Measurements from ENCODE around the gene POLD3.

The POLD3 gene, protein sequence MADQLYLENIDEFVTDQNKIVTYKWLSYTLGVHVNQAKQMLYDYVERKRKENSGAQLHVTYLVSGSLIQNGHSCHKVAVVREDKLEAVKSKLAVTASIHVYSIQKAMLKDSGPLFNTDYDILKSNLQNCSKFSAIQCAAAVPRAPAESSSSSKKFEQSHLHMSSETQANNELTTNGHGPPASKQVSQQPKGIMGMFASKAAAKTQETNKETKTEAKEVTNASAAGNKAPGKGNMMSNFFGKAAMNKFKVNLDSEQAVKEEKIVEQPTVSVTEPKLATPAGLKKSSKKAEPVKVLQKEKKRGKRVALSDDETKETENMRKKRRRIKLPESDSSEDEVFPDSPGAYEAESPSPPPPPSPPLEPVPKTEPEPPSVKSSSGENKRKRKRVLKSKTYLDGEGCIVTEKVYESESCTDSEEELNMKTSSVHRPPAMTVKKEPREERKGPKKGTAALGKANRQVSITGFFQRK

DNA sequence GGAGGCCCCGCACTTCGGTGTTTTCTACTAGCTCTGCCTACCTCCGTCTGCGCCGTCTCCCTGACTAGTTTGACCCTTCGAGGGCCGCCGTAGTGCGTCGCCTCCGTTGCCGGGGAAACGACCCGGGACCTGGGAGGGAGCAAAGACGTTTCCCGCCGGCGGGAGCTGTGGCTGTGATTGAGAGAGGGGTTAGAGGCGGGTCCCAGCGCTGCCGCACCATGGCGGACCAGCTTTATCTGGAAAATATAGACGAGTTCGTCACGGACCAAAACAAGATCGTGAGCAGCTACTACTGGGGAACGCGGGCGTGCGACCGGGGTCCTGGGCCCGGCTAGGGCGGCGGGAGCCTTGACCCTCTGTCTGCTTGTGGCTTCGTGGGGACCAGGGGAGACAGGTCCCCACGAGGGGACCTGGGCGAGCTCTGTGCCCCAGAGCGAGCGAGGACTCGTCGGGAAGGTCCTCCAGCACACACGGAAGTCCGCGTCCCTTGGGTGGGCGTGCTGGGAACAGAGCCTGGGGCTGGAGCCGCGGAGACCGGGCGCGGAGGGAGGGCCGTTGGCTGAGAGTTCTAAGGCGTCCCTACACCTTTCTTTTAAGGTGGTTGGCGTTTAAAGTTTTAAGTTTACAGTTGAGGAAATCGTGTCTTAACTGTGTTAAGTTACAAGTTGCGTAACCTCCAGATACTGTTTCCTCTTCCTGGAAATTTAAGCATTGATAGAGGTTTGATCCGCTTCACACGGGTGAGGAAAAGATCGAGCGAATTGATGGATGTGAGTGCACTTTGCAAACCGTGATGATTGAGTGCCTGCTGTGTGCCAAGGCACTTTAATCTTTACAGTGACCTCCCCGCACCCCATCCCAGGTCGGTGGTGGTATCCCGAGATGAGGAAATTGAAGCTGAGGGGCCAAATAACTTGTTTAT is at the start of gene POLD3:
Gene POLD3, plus strand, starts transcription at position 142 of the 922 bp plus-strand sequence. Its CDS starts 77 bp downstream, at position 219.
- TF ChIP-seq, protein P1, sequence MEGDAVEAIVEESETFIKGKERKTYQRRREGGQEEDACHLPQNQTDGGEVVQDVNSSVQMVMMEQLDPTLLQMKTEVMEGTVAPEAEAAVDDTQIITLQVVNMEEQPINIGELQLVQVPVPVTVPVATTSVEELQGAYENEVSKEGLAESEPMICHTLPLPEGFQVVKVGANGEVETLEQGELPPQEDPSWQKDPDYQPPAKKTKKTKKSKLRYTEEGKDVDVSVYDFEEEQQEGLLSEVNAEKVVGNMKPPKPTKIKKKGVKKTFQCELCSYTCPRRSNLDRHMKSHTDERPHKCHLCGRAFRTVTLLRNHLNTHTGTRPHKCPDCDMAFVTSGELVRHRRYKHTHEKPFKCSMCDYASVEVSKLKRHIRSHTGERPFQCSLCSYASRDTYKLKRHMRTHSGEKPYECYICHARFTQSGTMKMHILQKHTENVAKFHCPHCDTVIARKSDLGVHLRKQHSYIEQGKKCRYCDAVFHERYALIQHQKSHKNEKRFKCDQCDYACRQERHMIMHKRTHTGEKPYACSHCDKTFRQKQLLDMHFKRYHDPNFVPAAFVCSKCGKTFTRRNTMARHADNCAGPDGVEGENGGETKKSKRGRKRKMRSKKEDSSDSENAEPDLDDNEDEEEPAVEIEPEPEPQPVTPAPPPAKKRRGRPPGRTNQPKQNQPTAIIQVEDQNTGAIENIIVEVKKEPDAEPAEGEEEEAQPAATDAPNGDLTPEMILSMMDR (conservative IDR thresholded peaks at IDR 0.05; ENCODE audit: low read length), result no peak
- H3K4me3 ChIP-seq (ENCODE audit: low read length), result peak within 1 kb of the TSS; percentile 96
- peak; percentile 79 for DNase-seq (ENCODE audit: low read depth)

DNA sequence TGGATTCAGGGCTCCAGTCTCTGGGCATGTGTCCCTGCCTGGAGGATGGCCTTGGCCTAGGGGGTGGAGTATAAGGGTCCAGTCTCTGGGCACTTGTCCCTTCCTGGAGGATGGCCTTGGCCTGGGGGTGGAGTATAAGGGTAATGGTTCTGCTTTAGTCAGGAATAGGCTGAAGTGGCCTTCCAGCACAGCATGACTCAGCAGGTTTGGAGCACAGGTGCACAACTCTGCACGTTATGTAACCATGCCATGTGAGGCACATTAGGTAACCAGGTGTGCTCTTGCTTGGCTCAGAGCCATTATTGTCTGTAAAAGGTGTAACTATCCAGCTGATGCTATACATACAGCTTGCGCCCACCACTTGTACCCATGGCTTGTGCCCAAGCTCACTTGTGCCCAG is 48.4 kb upstream of the POLD3 start:
- no peak for DNase-seq (ENCODE audit: low read depth)
- H3K4me3 ChIP-seq (ENCODE audit: low read length), result no peak overlapping the region
- TF ChIP-seq, protein P1 (conservative IDR thresholded peaks at IDR 0.05; ENCODE audit: low read length), result no peak

DNA sequence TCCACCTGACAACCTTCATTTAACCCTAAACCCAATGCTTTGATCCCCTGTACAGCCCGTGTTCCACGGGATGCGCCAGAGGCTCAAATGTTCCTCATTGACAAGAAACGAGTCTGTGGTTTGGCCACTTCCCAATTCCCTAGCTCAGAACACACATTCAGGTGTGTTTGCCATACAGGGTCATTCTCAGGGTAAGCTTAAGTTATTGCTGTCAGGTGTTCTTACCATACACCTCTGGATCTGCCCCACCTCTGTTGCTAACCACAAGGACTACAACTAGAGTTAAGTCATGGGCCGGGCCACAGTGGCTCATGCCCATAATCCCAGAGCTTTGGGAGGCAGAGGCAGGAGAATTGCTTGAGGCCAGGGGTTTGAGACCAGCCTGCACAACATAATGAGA is 45.6 kb upstream of the POLD3 start:
- H3K4me3 ChIP-seq (ENCODE audit: low read length), result no peak overlapping the region
- DNase-seq (ENCODE audit: low read depth), result no peak
- TF ChIP-seq, protein P1 (conservative IDR thresholded peaks at IDR 0.05; ENCODE audit: low read length), result no peak

DNA sequence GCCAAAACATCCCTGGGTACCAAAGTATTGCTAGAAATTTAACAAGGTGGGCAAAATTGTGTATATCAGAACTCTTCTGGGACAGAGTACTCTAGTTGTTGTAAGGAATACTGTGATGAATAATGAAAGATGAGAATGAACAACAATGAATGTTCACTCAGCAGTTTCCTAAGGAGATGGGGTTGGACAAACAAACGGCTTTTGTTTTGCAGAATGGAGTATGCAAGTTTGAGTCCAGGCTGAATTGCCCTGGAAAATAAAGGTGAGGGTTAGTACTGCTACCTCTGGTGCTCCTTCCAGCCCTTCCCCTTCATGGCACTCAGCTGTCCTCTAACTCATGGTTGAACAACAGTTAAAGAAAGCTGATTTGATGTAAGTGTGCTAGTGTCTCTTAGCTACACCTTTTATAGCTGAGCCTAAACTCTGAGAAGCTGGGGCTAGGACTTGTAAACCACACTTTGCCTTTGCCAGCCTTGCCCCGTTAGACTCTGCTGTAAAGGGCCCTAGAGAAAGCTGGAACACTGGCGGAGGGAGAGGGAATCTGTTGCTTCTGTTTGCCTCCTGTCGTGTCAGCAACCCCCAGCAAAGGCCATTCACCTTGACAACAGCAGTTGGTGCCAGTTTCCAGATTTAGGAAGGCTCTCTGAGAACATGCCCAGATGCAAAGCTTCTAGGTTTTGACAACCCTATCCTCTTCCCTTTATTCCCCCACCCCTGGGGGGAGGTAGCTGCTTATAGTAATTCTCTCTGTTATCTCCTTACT is 41.2 kb upstream of the POLD3 start:
- DNase-seq (ENCODE audit: low read depth), result no peak
- H3K4me3 ChIP-seq (ENCODE audit: low read length), result no peak overlapping the region
- TF ChIP-seq, protein P1 (conservative IDR thresholded peaks at IDR 0.05; ENCODE audit: low read length), result no peak

DNA sequence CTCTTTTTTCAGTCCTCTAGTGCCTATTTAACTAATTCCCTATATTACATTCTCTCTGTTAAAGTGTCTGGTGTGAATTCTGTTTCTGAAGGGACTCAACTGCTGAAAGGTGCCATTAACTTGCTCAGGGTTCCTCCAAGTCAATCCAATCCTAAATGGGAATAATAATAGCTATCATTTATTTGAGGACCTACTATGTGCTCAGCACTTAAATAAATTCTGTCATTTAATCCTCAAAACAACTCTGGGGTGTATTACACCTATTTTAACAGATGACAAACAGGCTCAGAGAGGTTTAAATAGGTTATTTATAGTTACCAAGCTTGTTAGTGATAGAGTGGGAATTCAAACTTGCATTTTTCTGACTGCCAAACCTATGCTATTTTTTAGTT is 40.6 kb upstream of the POLD3 start:
- DNase-seq (ENCODE audit: low read depth), result no peak
- TF ChIP-seq, protein P1 (conservative IDR thresholded peaks at IDR 0.05; ENCODE audit: low read length), result no peak
- no peak overlapping the region for H3K4me3 ChIP-seq (ENCODE audit: low read length)

DNA sequence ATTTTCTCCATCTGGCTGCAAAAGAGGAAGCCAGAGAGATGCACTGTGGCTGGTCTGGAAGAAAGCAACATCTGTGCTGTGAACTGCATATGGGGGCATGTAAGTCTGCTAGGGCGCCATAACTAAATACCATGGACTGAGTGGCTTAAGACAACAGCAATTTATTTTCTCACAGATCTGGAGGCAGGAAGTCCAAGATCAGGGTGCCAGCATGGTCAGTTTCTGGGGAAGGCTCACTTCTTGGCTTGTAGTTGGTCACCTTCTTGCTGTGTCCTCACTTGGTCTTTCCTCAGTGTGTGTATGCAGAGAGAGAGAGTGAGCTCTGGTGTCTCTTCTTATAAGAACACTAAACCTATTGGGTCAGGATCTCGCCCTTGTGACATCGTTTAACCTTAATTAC is 34.9 kb upstream of the POLD3 start:
- DNase-seq (ENCODE audit: low read depth), result no peak
- no peak overlapping the region for H3K4me3 ChIP-seq (ENCODE audit: low read length)
- TF ChIP-seq, protein P1 (conservative IDR thresholded peaks at IDR 0.05; ENCODE audit: low read length), result no peak
